Measurements from ENCODE around the gene GALNT10. TPM values are rescaled to one million over a fixed set of nuclear protein-coding genes. Genes with fewer than 3 reads are reported as not detected.

GALNT10 gene
- polyA plus RNA-seq, 2 of the 4 experiments (the other 2 are of a cell fraction), result 110 to 156 TPM

GRCh38 chr5:154449786-154450185 is 259.3 kb downstream of the GALNT10 start:
- ChIA-PET POLR2A (no interaction called here), CTCF (interaction anchor here (1.1 to 4.8 kb wide), 6 partner anchors 12 to 381 kb away, joined by 3 to 24 read pairs (median 4); no protein-coding TSS in a partner anchor)
- ATAC-seq (no peak), DNase-seq (ENCODE audit: low read depth in 1 of 2, low spot score in 1 of 2) (no peak), FAIRE-seq (no peak)
- no peak overlapping the region for H3K27ac ChIP-seq
- no peaks in the 10 kb centered on the region for H3K9me3 ChIP-seq
- TF ChIP-seq CBX8 (IDR thresholded peaks at IDR 0.05) (no peak), SREBF2 (IDR thresholded peaks at IDR 0.05) (no peak), POLR2A (IDR thresholded peaks at IDR 0.05; ENCODE audit: low read length) (no peak), CBX2 (IDR thresholded peaks at IDR 0.05; ENCODE audit: borderline replicate concordance, low read depth) (no peak), RCOR1 (IDR thresholded peaks at IDR 0.05; ENCODE audit: low read depth, low read length) (no peak), ZFP36 (IDR thresholded peaks at IDR 0.05; ENCODE audit: borderline replicate concordance, partially characterized antibody) (no peak), RNF2 (IDR thresholded peaks at IDR 0.05; ENCODE audit: borderline replicate concordance, low read depth) (no peak), KDM5A (IDR thresholded peaks at IDR 0.05) (no peak), FOSL2 (IDR thresholded peaks at IDR 0.05) (no peak), FOSL2 (CRISPR knock-in tag; IDR thresholded peaks at IDR 0.05) (no peak), NPAS2 (CRISPR knock-in tag; IDR thresholded peaks at IDR 0.05; ENCODE audit: borderline replicate concordance) (no peak), REST (IDR thresholded peaks at IDR 0.05) (no peak)
- TF ChIP-seq, protein P1, sequence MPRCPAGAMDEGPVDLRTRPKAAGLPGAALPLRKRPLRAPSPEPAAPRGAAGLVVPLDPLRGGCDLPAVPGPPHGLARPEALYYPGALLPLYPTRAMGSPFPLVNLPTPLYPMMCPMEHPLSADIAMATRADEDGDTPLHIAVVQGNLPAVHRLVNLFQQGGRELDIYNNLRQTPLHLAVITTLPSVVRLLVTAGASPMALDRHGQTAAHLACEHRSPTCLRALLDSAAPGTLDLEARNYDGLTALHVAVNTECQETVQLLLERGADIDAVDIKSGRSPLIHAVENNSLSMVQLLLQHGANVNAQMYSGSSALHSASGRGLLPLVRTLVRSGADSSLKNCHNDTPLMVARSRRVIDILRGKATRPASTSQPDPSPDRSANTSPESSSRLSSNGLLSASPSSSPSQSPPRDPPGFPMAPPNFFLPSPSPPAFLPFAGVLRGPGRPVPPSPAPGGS (IDR thresholded peaks at IDR 0.05), result no peak
- TF ChIP-seq, protein P2, sequence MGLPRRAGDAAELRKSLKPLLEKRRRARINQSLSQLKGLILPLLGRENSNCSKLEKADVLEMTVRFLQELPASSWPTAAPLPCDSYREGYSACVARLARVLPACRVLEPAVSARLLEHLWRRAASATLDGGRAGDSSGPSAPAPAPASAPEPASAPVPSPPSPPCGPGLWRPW (IDR thresholded peaks at IDR 0.05), result no peak
- TF ChIP-seq, protein P3, sequence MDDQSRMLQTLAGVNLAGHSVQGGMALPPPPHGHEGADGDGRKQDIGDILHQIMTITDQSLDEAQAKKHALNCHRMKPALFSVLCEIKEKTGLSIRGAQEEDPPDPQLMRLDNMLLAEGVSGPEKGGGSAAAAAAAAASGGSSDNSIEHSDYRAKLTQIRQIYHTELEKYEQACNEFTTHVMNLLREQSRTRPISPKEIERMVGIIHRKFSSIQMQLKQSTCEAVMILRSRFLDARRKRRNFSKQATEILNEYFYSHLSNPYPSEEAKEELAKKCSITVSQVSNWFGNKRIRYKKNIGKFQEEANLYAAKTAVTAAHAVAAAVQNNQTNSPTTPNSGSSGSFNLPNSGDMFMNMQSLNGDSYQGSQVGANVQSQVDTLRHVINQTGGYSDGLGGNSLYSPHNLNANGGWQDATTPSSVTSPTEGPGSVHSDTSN (IDR thresholded peaks at IDR 0.05), result no peak
- WGBS (ENCODE audit: missing lambda C conversion rate), result 80% methylated on average over 2 of the region's 2 CpGs
- H3K4me3 ChIP-seq, result no peak overlapping the region
- H3K4me2 ChIP-seq, result no peak overlapping the region
- peaks cover 22% of the 10 kb centered on the region for H3K4me1 ChIP-seq

GRCh38 chr5:154451957-154452356 is 261.4 kb downstream of the GALNT10 start:
- ATAC-seq (no peak), FAIRE-seq (no peak), DNase-seq (ENCODE audit: low read depth in 1 of 2, low spot score in 1 of 2) (no peak)
- TF ChIP-seq ZNF302 (CRISPR knock-in tag; IDR thresholded peaks at IDR 0.05) (no peak), POLR2A (IDR thresholded peaks at IDR 0.05; ENCODE audit: low read length) (no peak), TFCP2L1 (CRISPR knock-in tag; IDR thresholded peaks at IDR 0.05) (no peak), RCOR1 (IDR thresholded peaks at IDR 0.05; ENCODE audit: low read depth, low read length) (no peak), JUN (IDR thresholded peaks at IDR 0.05) (no peak), JUNB (IDR thresholded peaks at IDR 0.05) (no peak), CBX8 (IDR thresholded peaks at IDR 0.05) (no peak), NPAS2 (CRISPR knock-in tag; IDR thresholded peaks at IDR 0.05; ENCODE audit: borderline replicate concordance) (no peak), ZSCAN20 (CRISPR knock-in tag; IDR thresholded peaks at IDR 0.05) (no peak), NFE2L2 (conservative IDR thresholded peaks at IDR 0.05; ENCODE audit: low read length) (no peak), ESRRA (IDR thresholded peaks at IDR 0.05; ENCODE audit: borderline replicate concordance, low read length) (no peak), EHMT2 (IDR thresholded peaks at IDR 0.05; ENCODE audit: low read depth) (no peak), CHD2 (IDR thresholded peaks at IDR 0.05; ENCODE audit: low read length, partially characterized antibody) (no peak), RFX5 (IDR thresholded peaks at IDR 0.05) (no peak), ELK1 (IDR thresholded peaks at IDR 0.05; ENCODE audit: low read depth, low read length) (no peak), MYC (IDR thresholded peaks at IDR 0.05; ENCODE audit: borderline replicate concordance, low read length) (no peak)
- TF ChIP-seq, protein P4, sequence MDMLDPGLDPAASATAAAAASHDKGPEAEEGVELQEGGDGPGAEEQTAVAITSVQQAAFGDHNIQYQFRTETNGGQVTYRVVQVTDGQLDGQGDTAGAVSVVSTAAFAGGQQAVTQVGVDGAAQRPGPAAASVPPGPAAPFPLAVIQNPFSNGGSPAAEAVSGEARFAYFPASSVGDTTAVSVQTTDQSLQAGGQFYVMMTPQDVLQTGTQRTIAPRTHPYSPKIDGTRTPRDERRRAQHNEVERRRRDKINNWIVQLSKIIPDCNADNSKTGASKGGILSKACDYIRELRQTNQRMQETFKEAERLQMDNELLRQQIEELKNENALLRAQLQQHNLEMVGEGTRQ (IDR thresholded peaks at IDR 0.05), result no peak
- Histone ChIP-seq H3K27ac (no peak overlapping the region), H3K9me3 (no peaks in the 10 kb centered on the region), H3K4me3 (no peak overlapping the region), H3K4me1 (peaks cover 22% of the 10 kb centered on the region), H3K4me2 (no peak overlapping the region)
- ChIA-PET POLR2A (no interaction called here), CTCF (interaction anchor here (0.7 to 2.5 kb wide), 6 partner anchors 10 to 47 kb away, joined by 3 to 14 read pairs (median 4); no protein-coding TSS in a partner anchor)
- WGBS (ENCODE audit: missing lambda C conversion rate), result 88% methylated on average over 8 of the region's 8 CpGs
